GM18505 (cell line): ENCODE measurements around the gene RNF41.
"Not testable (repeated sequence)": the region's sequence is repeated elsewhere in the genome, so short reads cannot be mapped to it uniquely, and the experiment has no call there.

ENCODE experiments used
- ATAC-seq: cut with Tn5 transposase; IDR thresholded peaks from one replicate; pipeline ENCODE4 v1.9.1; 2021; ENCODE audit not compliant: unreplicated experiment
- POLR2A ChIP-seq: IDR thresholded peaks from 4 replicates; pipeline ENCODE4 v1.6.1; 2011; ENCODE audit warnings: borderline replicate concordance; ENCODE audit not compliant: insufficient read depth, insufficient read length; ENCODE audit errors: extremely low read depth

Gene RNF41

GRCh38 chr12:56161690-56162351, 59.9 kb downstream of the RNF41 start:
- no peak for TF ChIP-seq POLR2A
- no peak for ATAC-seq

- ATAC-seq = no peak
- peak; percentile 38 for TF ChIP-seq POLR2A
These were observed 60.6 kb downstream of the RNF41 start for GRCh38 chr12:56160894-56161689.

- no peak for ATAC-seq
- peak; percentile 49 for TF ChIP-seq POLR2A
These were observed 61.4 kb downstream of the RNF41 start for GRCh38 chr12:56160193-56160763.

GRCh38 chr12:56159482-56160192, 62.1 kb downstream of the RNF41 start:
- peak; percentile 7 for TF ChIP-seq POLR2A
- ATAC-seq = no peak

GRCh38 chr12:56158926-56159461, 62.7 kb downstream of the RNF41 start:
- ATAC-seq = no peak
- TF ChIP-seq POLR2A = peak; percentile 34

GRCh38 chr12:56158029-56158925, 63.4 kb downstream of the RNF41 start, which contains the start of gene MYL6:
Gene MYL6, plus strand, starts transcription at chr12:56158359. Its CDS starts 43 bp downstream, at chr12:56158402.
- peak; percentile 72 for ATAC-seq
- peak; percentile 99 for TF ChIP-seq POLR2A

- ATAC-seq = peak; percentile 36
- TF ChIP-seq POLR2A = no peak
These were observed 64.3 kb downstream of the RNF41 start for GRCh38 chr12:56157201-56158028.

GRCh38 chr12:56156464-56157200, 65.1 kb downstream of the RNF41 start:
- ATAC-seq = not testable (repeated sequence)

- no peak for ATAC-seq
- TF ChIP-seq POLR2A = no peak
These were observed 66.4 kb downstream of the RNF41 start for GRCh38 chr12:56155256-56155845.

- TF ChIP-seq POLR2A = no peak
- ATAC-seq = no peak
These were observed 66.9 kb downstream of the RNF41 start for GRCh38 chr12:56154818-56155217.
